OCI-LY3 (cell line): Measurements from ENCODE around the gene PTBP3.
A peak's percentile ranks its signal among the peaks of the same experiment; 100 is the strongest.
"Not testable (repeated sequence)": the region's sequence is repeated elsewhere in the genome, so short reads cannot be mapped to it uniquely, and the experiment has no call there.

Source experiments
- H2AFZ ChIP-seq: fragments of 200-600, 300-600 bp; shearing (Covaris generic); 2 replicates; pipeline ENCODE4 v1.6.0; 2014; ENCODE audit warnings: antibody characterized with exemption, low read depth, low read length
- H3K27ac ChIP-seq: fragments of 200-600, 300-600 bp; sonication (generic); 2 replicates; pipeline ENCODE4 v1.5.1; 2014; ENCODE audit warnings: mild to moderate bottlenecking, low read length, moderate library complexity, mixed read lengths
- H3K27me3 ChIP-seq: fragments of 200-600, 300-600 bp; sonication (generic); 2 replicates; pipeline ENCODE4 v1.6.1; 2014; ENCODE audit warnings: low read depth, low read length, mixed read lengths
- H3K36me3 ChIP-seq: fragments of 200-600, 300-600 bp; sonication (generic); replicated peaks from 2 replicates; pipeline ENCODE3; 2014; ENCODE audit warnings: low read depth, low read length, mixed read lengths
- H3K4me1 ChIP-seq: fragments of 300-600, 200-600 bp; sonication (generic); 2 replicates; pipeline ENCODE4 v1.6.1; 2014; ENCODE audit warnings: low read length, mixed read lengths
- H3K4me2 ChIP-seq: fragments of 200-600, 300-600 bp; sonication (generic); 2 replicates; pipeline ENCODE4 v1.6.1; 2014; ENCODE audit warnings: low read length, mixed read lengths
- H3K4me3 ChIP-seq: fragments of 300-600, 200-600 bp; sonication (generic); 2 replicates; pipeline ENCODE4 v1.5.1; 2014; ENCODE audit warnings: antibody characterized with exemption, mild to moderate bottlenecking, low read length, moderate library complexity
- H3K79me2 ChIP-seq: fragments of 300-600, 200-600 bp; shearing (Covaris generic); 2 replicates; pipeline ENCODE4 v1.6.1; 2014; ENCODE audit warnings: mild to moderate bottlenecking, low read length, mixed read lengths
- H3K9ac ChIP-seq: fragments of 300-600, 200-600 bp; shearing (Covaris generic); 2 replicates; pipeline ENCODE4 v1.6.0; 2014; ENCODE audit warnings: mild to moderate bottlenecking, low read length, moderate library complexity
- H3K9me3 ChIP-seq: fragments of 200-600, 300-600 bp; shearing (Covaris generic); 2 replicates; pipeline ENCODE4 v1.6.1; 2014; ENCODE audit warnings: low read length, mixed read lengths; ENCODE audit not compliant: insufficient read depth
- H4K20me1 ChIP-seq: fragments of 200-600, 300-600 bp; sonication (generic); 2 replicates; pipeline ENCODE4 v1.6.1; 2016; ENCODE audit warnings: low read length, mixed read lengths; ENCODE audit not compliant: insufficient read depth
- CTCF ChIP-seq: fragments of 200-600, 300-600 bp; sonication (generic); IDR thresholded peaks from 2 replicates; pipeline ENCODE4 v1.5.1; 2014; ENCODE audit warnings: antibody characterized with exemption, low read length, low read depth
- EZH2phosphoT487 ChIP-seq: fragments of 200-600 bp; shearing (Covaris generic); IDR thresholded peaks from 2 replicates; pipeline ENCODE4 v1.6.1; 2018; ENCODE audit warnings: antibody characterized with exemption, mixed run types, low read depth

PTBP3 gene

GRCh38 chr9:112371060-112371459 is 37.6 kb upstream of the PTBP3 start:
- no peaks in the 10 kb centered on the region for H3K36me3 ChIP-seq
- no peak overlapping the region for H3K9ac ChIP-seq
- no peaks in the 10 kb centered on the region for H3K27me3 ChIP-seq
- TF ChIP-seq EZH2phosphoT487 (no peak), CTCF (no peak)
- H3K4me3 ChIP-seq = no peak overlapping the region
- no peak overlapping the region for H3K4me2 ChIP-seq
- no peaks in the 10 kb centered on the region for H3K79me2 ChIP-seq
- no peak overlapping the region for H2AFZ ChIP-seq
- no peak overlapping the region for H3K27ac ChIP-seq
- H3K9me3 ChIP-seq = no peaks in the 10 kb centered on the region
- no peaks in the 10 kb centered on the region for H4K20me1 ChIP-seq
- H3K4me1 ChIP-seq = no peaks in the 10 kb centered on the region

- H3K4me2 ChIP-seq = no peak overlapping the region
- no peaks in the 10 kb centered on the region for H3K9me3 ChIP-seq
- no peaks in the 10 kb centered on the region for H3K27me3 ChIP-seq
- no peaks in the 10 kb centered on the region for H3K4me1 ChIP-seq
- H3K27ac ChIP-seq = no peak overlapping the region
- no peak overlapping the region for H3K4me3 ChIP-seq
- no peak for TF ChIP-seq EZH2phosphoT487
- TF ChIP-seq CTCF = no peak
- H4K20me1 ChIP-seq = no peaks in the 10 kb centered on the region
- no peak overlapping the region for H3K9ac ChIP-seq
- no peaks in the 10 kb centered on the region for H3K79me2 ChIP-seq
- H3K36me3 ChIP-seq = no peaks in the 10 kb centered on the region
- no peak overlapping the region for H2AFZ ChIP-seq
Measured at GRCh38 chr9:112369817-112370216, 36.4 kb upstream of the PTBP3 start.

- no peak overlapping the region for H3K4me2 ChIP-seq
- H4K20me1 ChIP-seq = no peaks in the 10 kb centered on the region
- H3K4me1 ChIP-seq = no peaks in the 10 kb centered on the region
- H3K79me2 ChIP-seq = no peaks in the 10 kb centered on the region
- H2AFZ ChIP-seq = no peak overlapping the region
- no peak overlapping the region for H3K27ac ChIP-seq
- H3K27me3 ChIP-seq = no peaks in the 10 kb centered on the region
- TF ChIP-seq EZH2phosphoT487 (no peak), CTCF (no peak)
- H3K4me3 ChIP-seq = no peak overlapping the region
- H3K9me3 ChIP-seq = no peaks in the 10 kb centered on the region
- H3K9ac ChIP-seq = no peak overlapping the region
- H3K36me3 ChIP-seq = no peaks in the 10 kb centered on the region
Measured at GRCh38 chr9:112367465-112367864, 34.0 kb upstream of the PTBP3 start.

- no peaks in the 10 kb centered on the region for H3K9me3 ChIP-seq
- TF ChIP-seq EZH2phosphoT487 (no peak), CTCF (peak; percentile 17; the same call in 1 of the 2 replicates)
- H4K20me1 ChIP-seq = no peaks in the 10 kb centered on the region
- H3K27ac ChIP-seq = no peak overlapping the region
- H3K27me3 ChIP-seq = no peaks in the 10 kb centered on the region
- no peak overlapping the region for H3K4me3 ChIP-seq
- H3K9ac ChIP-seq = no peak overlapping the region
- no peaks in the 10 kb centered on the region for H3K36me3 ChIP-seq
- no peak overlapping the region for H3K4me2 ChIP-seq
- no peaks in the 10 kb centered on the region for H3K79me2 ChIP-seq
- H3K4me1 ChIP-seq = no peaks in the 10 kb centered on the region
- H2AFZ ChIP-seq = no peak overlapping the region
Measured at GRCh38 chr9:112366591-112366990, 33.2 kb upstream of the PTBP3 start.

GRCh38 chr9:112365257-112365656 is 31.8 kb upstream of the PTBP3 start:
- not testable (repeated sequence) for H3K4me1 ChIP-seq, H3K79me2 ChIP-seq, H3K27me3 ChIP-seq, H3K9me3 ChIP-seq, H3K9ac ChIP-seq, H4K20me1 ChIP-seq, H3K4me3 ChIP-seq, H3K4me2 ChIP-seq, H2AFZ ChIP-seq, H3K36me3 ChIP-seq, H3K27ac ChIP-seq
